K562 (cell line): Measurements from ENCODE around the gene CNOT1. TPM values are rescaled to one million over a fixed set of nuclear protein-coding genes. Genes with fewer than 3 reads are reported as not detected.

Experiments
- EGR1 ChIP-seq: fragments of 450-650 bp; conservative IDR thresholded peaks from 2 replicates; pipeline ENCODE4 v1.6.1; 2017; ENCODE audit warnings: mild to moderate bottlenecking
- ESRRB ChIP-seq: fragments of 250-450 bp; sonication (Bioruptor Pico); IDR thresholded peaks from 2 replicates; pipeline ENCODE4 v1.5.0; 2020; ENCODE audit warnings: mild to moderate bottlenecking, moderate library complexity, borderline replicate concordance
- FOXP4 ChIP-seq: sonication (generic); formaldehyde crosslinking; IDR thresholded peaks from 2 replicates; pipeline ENCODE4 v1.8.0; 2022; ENCODE audit warnings: mild to moderate bottlenecking, missing genetic modification reagents, borderline replicate concordance
- HDAC6 ChIP-seq: IDR thresholded peaks from 2 replicates; pipeline ENCODE4 v1.6.1; 2012; ENCODE audit warnings: low read depth, mild to moderate bottlenecking, control low read depth, inconsistent platforms, low read length, moderate library complexity
- KLF13 ChIP-seq: fragments of 450-650 bp; IDR thresholded peaks from 2 replicates; pipeline ENCODE4 v1.6.1; 2016; ENCODE audit warnings: missing genetic modification characterization, low read depth, mild to moderate bottlenecking, missing compliant biosample characterization, moderate library complexity, borderline replicate concordance
- KLF6 ChIP-seq: fragments of 250-450 bp; sonication (Bioruptor Pico); IDR thresholded peaks from 2 replicates; pipeline ENCODE4 v1.4.0; 2020; ENCODE audit warnings: mild to moderate bottlenecking, moderate library complexity, borderline replicate concordance
- LARP7 ChIP-seq: fragments of 450-650 bp; IDR thresholded peaks from 2 replicates; pipeline ENCODE4 v1.6.1; 2016
- MITF ChIP-seq: IDR thresholded peaks from 2 replicates; pipeline ENCODE4 v1.6.1; 2014; ENCODE audit warnings: antibody characterized with exemption
- NFXL1 ChIP-seq: fragments of 450-650 bp; formaldehyde crosslinking; IDR thresholded peaks from 2 replicates; pipeline ENCODE4 v1.4.0; 2021; ENCODE audit warnings: mild to moderate bottlenecking
- SMAD2 ChIP-seq: fragments of 150-350 bp; IDR thresholded peaks from 2 replicates; pipeline ENCODE4 v1.6.1; 2014; ENCODE audit warnings: low read depth, mild to moderate bottlenecking, low read length
- SMC3 ChIP-seq: conservative IDR thresholded peaks from 2 replicates; pipeline ENCODE4 v1.6.1; 2011; ENCODE audit warnings: low read depth, low read length, improper control_type of control experiment; ENCODE audit not compliant: insufficient read depth
- TAF1 ChIP-seq: IDR thresholded peaks from 2 replicates; pipeline ENCODE4 v1.6.1; 2011; ENCODE audit warnings: mild to moderate bottlenecking, low read length, moderate library complexity; ENCODE audit not compliant: insufficient read depth, control insufficient read depth, severe bottlenecking; ENCODE audit errors: extremely low read depth
- TBP ChIP-seq: optimal IDR thresholded peaks from 2 replicates; pipeline ENCODE3; 2011; ENCODE audit warnings: low read depth, low read length, improper control_type of control experiment
- XRCC3 ChIP-seq: fragments of 450-650 bp; IDR thresholded peaks from 2 replicates; pipeline ENCODE4 v1.6.1; 2017; ENCODE audit warnings: mild to moderate bottlenecking, moderate library complexity
- ZC3H11A ChIP-seq: IDR thresholded peaks from 2 replicates; pipeline ENCODE4 v1.6.1; 2012; ENCODE audit warnings: low read depth, low read length, improper control_type of control experiment
- ZNF175 ChIP-seq: fragments of 200-800 bp; sonication (Bioruptor generic); IDR thresholded peaks from 2 replicates; pipeline ENCODE4 v1.6.1; 2016; ENCODE audit warnings: low read depth, mild to moderate bottlenecking, missing genetic modification characterization, missing compliant biosample characterization
- ZNF75A ChIP-seq: fragments of 450-650 bp; formaldehyde crosslinking; IDR thresholded peaks from 2 replicates; pipeline ENCODE4 v1.4.0; 2020; ENCODE audit warnings: mild to moderate bottlenecking
- ZNF785 ChIP-seq: fragments of 250-450 bp; sonication (Bioruptor Pico); IDR thresholded peaks from 2 replicates; pipeline ENCODE4 v1.4.0; 2020; ENCODE audit warnings: mild to moderate bottlenecking
- polyA plus RNA-seq, 8 experiments: library from polyadenylated mRNA; depleted of rRNA in 4 of 8; stranded (reverse) in 5 of 8; unstranded in 3 of 8; fragments of >200 nt; fragmentation: Nextera tagmentation in 2 of 8; fragmentation: Illumina TruSeq in 1 of 8; extraction: Ambion mirVana in 2 of 8; extraction: Trizol in 1 of 8; gene quantifications; 2 replicates each; pipeline versions ENCODE4 v1.2.1 to v1.2.3, GENCODE V29; 2011 to 2014; ENCODE audit warnings: inconsistent platforms in 1 of 8, missing spikeins in 1 of 8
- total RNA-seq, 7 experiments: library from RNA; depleted of rRNA in 6 of 7; stranded (reverse); fragments of >200 nt in 6 of 7; fragmentation: Illumina TruSeq in 2 of 7; extraction: Trizol in 2 of 7; gene quantifications; 2 replicates each; pipeline versions ENCODE4 v1.2.1 to v1.2.3, GENCODE V29; 2011 to 2021; ENCODE audit warnings: low replicate concordance in 1 of 7
- TF ChIP-seq, protein P1 (sequence below): fragments of 450-650 bp; IDR thresholded peaks from 2 replicates; pipeline ENCODE4 v1.6.1; 2017; ENCODE audit warnings: mild to moderate bottlenecking, moderate library complexity
- TF ChIP-seq, protein P2 (sequence below), 2 experiments: fragments of 450-650 bp; IDR thresholded peaks; 2 replicates each; pipeline ENCODE4 v1.6.1; 2016

The CNOT1 gene
- total and polyA plus RNA-seq, 9 of the 15 experiments (the other 6 are each of a cell fraction or from before 2014, with no cell fraction given): 110 to 270 (median 220) TPM

DNA sequence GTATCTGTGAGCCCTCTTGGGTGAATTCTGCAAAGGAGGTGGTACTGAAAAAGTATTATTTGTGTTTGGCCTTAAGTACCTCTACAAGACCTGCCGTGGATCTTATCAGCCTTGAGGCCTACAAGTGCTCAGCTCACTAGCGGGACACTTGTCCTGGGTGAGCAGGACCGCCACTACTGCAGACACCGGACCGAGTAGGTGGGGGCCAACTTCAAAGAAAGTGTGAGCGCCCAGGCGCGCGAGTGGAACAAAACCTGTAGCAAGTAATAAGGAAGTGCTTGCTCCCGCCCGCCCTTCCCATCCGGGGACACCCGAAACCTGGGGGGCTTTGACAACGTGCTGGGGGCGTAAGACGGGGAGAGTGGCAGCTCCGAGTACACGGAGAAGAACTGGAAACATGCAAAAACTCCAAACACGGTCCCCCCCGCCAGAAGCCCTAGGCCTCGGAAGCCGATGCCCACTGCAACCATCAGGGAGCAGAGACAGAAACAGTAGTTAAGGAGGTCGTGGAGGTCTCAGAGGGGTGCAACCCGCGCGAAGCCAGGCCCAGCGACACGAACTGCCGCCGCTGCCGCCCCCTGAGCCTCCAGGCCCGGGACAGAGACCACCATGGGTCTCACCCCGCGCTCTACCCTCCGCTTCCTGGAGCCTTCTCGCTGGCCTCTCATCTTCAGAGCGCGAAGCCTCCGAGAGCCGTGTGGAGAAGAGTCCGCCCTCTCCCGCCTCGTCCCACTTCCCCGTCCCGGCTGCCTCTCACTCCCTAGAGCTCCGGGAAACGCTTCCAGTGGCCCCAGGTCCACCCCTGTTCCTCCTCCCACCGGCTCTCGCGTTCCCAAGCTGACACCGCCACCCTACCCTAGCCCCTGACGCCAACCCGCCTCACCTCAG, 537 bp downstream of the CNOT1 start (continued):
- TF ChIP-seq FOXP4 (CRISPR knock-in tag): no peak
- TF ChIP-seq, protein P1, sequence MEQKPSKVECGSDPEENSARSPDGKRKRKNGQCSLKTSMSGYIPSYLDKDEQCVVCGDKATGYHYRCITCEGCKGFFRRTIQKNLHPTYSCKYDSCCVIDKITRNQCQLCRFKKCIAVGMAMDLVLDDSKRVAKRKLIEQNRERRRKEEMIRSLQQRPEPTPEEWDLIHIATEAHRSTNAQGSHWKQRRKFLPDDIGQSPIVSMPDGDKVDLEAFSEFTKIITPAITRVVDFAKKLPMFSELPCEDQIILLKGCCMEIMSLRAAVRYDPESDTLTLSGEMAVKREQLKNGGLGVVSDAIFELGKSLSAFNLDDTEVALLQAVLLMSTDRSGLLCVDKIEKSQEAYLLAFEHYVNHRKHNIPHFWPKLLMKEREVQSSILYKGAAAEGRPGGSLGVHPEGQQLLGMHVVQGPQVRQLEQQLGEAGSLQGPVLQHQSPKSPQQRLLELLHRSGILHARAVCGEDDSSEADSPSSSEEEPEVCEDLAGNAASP: no peak
- peak; percentile 75 for TF ChIP-seq TAF1
- no peak for TF ChIP-seq ZC3H11A
- no peak for TF ChIP-seq MITF
- TF ChIP-seq LARP7: peak; percentile 81
- TF ChIP-seq ZNF75A (CRISPR knock-in tag): no peak
- TF ChIP-seq, protein P2, sequence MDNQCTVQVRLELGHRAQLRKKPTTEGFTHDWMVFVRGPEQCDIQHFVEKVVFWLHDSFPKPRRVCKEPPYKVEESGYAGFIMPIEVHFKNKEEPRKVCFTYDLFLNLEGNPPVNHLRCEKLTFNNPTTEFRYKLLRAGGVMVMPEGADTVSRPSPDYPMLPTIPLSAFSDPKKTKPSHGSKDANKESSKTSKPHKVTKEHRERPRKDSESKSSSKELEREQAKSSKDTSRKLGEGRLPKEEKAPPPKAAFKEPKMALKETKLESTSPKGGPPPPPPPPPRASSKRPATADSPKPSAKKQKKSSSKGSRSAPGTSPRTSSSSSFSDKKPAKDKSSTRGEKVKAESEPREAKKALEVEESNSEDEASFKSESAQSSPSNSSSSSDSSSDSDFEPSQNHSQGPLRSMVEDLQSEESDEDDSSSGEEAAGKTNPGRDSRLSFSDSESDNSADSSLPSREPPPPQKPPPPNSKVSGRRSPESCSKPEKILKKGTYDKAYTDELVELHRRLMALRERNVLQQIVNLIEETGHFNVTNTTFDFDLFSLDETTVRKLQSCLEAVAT (IDR thresholded peaks at IDR 0.05): peak in 1 of 2 experiments; percentile 73; a peak in 2 of 4 replicates
- no peak for TF ChIP-seq XRCC3
- TF ChIP-seq HDAC6: no peak
- no peak for TF ChIP-seq NFXL1 (CRISPR knock-in tag)
- TF ChIP-seq KLF13 (tag): no peak
- peak; percentile 60 for TF ChIP-seq TBP
- TF ChIP-seq KLF6 (CRISPR knock-in tag): no peak
- no peak for TF ChIP-seq ESRRB (CRISPR knock-in tag)
- TF ChIP-seq EGR1: no peak
- no peak for TF ChIP-seq ZNF175 (CRISPR knock-in tag)
- TF ChIP-seq SMC3: no peak
- TF ChIP-seq SMAD2: no peak
- no peak for TF ChIP-seq ZNF785 (CRISPR knock-in tag)
